ELF-1 (cell line): ENCODE results near the gene SHC1.

ENCODE experiments used
- DNase-seq: peaks from one replicate; pipeline ENCODE4 v3.0.0-alpha.2; 2016; ENCODE audit warnings: low read depth, low spot score

The SHC1 gene, protein sequence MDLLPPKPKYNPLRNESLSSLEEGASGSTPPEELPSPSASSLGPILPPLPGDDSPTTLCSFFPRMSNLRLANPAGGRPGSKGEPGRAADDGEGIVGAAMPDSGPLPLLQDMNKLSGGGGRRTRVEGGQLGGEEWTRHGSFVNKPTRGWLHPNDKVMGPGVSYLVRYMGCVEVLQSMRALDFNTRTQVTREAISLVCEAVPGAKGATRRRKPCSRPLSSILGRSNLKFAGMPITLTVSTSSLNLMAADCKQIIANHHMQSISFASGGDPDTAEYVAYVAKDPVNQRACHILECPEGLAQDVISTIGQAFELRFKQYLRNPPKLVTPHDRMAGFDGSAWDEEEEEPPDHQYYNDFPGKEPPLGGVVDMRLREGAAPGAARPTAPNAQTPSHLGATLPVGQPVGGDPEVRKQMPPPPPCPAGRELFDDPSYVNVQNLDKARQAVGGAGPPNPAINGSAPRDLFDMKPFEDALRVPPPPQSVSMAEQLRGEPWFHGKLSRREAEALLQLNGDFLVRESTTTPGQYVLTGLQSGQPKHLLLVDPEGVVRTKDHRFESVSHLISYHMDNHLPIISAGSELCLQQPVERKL

DNA sequence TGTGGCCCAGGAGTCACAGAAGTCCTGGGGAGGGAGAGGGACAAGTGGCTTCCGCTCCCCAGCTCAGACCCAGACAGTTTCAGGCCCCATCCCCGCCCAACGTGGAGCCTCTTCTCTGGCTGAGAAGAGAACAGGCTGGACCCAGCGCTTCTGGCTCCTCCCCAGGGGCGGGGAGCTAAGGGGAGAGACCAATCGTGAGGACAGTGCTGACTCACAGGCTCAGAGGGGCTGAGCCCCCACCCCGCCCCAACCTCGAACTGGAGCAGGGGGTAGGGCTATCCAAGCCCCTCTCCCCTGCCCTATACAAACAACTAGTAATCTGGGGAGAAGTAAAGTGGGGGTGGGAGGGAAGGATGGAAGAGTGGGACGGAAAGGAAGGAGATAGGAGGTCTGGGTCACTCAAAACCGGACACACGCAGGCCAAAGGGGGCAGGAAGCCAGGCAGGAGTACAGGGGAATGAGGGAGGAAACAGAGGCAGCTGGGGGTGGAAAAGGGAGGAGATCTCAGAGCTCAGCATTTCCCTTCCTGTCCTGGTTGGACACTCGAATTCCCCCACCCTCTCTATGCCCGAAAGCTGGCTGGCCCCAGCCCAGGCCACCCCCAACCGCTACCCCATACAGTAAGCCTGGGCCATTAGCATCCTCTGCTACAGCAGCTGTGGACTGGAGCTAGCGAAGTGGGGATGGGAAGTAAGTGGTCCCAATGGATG, at the start of gene SHC1:
Gene SHC1 (minus strand): TSS at position 117 of the 710 bp plus-strand sequence. CDS start 221 bp downstream, outside the sequence.
- DNase-seq, result peak; percentile 95

DNA sequence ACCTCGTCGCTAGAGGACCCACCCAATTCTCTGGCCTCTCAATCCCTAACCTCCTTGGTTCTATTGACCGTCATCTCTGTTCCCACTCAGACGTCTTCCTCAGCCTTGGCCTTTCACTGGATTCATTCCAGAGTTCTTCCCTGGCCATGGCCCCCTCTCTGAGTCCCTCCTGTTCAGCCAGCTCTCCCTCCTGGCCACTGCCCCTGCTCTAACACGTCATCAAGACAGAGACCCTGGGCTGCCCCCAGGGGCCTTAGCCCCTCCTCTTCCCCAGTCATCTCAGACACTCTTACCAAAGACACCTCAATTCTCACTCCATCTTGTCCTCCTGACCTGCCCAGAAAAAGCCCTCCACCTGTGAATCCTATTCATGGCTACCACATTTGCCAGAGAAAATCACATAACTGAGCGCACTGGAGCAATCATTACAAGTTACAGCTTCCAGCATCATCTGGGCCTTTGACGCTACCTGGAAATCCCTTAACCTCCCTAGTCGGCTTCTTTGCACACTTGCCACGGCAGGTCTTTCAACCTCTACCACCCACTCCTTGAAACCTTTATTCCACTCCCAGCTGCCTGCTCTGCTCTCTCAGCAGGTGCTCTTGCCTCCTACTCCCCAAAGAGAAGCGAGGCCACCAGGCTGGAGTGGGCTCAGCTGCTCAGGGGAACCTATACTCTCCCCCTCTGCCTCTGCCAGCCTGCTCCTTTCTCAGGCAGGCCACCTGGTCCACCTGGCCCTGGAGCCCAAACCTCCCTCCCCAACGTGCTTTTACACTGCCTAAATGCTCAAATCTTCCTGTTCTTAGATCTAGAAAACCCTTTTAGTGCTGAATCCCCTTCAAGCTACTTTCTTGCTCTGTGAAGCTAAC, 49.1 kb upstream of the SHC1 start:
- no peak for DNase-seq

DNA sequence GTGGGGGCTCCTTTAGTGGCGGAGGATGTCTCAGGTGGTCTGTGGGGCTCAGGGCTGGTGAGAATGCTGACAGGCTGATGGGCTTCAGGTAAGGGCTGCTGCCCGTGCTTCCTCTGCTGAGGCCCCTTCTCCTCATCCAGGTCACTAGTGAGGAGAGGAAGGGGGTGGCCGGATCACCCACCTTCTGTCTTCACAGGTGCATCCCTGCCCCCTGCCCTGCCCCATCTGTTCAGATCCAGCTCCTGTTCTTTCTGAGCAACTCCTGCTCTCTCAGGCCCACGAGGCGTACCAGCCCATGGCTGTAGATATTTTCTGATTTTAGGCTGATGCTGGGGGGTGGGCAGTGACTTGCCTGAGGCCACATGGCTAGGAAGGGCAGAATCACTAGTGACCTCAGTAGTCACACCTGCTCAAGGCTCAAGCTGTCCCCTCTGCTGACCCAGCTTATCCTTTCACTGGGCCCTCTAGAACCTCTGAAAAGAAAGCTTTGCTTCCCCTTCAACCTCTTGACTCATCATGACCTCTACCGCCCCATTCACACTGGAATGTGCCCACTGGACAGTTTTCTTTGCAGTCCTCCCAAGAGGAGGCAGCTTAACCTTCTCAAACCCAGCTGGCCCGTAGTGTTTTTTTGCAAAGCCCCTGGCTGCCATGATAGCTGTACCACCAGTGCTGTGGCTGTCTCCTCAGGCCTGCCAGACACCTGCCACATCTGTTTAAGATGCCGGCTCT, 48.2 kb upstream of the SHC1 start:
- no peak for DNase-seq

DNA sequence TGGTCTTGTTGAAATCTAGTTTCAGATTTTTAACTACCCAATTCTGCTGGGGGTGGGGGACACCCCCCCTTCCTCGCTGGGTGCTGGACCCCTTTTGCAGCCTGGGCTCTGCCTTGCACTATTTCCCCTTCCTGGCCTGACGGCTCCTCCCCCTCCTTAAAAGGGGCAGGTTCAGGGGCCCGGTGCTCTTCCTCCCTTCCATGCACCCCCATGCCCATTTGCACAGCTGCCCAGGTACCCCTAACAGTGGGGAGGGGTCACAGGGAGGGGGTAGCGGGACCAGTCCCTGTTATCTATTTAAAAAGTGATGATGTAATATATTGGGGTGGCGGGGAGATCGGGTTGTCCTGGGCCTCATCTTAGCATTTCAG, 47.4 kb upstream of the SHC1 start:
- no peak for DNase-seq

DNA sequence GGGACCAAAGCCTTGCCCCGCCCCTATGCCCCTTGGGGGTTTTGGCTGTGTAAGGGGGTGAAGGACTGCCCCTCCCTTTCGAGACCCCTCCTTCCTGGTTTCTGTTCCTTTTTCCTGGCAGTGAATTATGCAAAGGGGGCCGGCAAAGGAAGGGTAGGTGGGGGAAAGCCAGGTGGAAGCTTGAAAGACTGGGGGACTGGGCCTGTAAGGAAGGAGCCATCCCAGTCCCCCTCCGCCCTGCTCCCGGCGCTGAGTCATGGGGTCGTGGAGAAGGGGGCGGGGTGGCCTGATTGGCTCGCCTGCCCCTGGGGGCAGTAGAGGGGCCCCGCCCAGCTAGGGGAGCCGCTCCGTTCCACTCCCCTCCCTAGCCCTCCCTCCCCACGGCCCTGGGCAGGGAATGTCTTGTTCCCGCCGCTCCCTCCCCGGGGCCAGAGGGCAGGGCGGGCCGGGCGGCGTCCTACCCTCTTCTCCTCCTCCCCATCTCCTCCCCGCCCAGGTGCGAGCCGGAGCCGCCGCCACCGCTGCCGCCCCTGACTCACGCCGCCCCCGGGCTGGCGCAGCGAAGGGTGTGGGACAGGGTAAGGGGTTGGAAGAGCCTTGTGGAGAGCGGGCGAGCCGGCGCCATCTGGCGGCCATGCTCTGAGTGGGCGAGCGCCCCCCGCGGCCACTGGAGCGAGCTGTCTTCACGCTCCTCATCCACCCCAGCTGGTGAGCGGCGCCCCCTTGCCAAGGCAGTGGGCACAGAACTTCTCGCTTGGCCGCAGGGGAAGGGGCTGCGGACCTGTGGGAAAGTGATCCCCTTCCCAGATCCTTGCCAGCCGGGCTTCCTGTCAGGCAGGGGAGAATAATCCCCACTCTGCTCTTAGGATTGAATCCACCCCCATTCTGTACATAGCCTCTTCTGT, 46.7 kb upstream of the SHC1 start:
- peak; percentile 99 for DNase-seq

DNA sequence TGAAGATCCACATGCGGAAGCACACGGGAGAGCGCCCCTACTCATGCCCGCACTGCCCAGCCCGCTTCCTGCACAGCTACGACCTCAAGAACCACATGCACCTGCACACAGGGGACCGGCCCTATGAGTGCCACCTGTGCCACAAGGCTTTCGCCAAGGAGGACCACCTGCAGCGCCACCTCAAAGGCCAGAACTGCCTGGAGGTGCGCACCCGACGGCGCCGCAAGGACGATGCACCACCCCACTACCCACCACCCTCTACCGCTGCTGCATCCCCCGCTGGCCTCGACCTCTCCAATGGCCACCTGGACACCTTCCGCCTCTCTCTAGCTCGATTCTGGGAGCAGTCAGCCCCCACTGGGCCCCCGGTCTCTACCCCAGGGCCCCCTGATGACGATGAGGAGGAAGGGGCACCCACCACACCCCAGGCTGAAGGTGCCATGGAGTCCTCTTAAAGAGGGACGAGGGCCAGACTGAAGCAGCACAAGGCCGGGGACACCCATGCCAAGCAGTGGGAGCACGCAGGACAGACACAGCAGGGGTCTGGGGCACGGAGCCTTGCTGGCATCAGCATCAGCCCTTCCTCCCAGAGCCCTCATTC, 45.8 kb upstream of the SHC1 start:
- no peak for DNase-seq

DNA sequence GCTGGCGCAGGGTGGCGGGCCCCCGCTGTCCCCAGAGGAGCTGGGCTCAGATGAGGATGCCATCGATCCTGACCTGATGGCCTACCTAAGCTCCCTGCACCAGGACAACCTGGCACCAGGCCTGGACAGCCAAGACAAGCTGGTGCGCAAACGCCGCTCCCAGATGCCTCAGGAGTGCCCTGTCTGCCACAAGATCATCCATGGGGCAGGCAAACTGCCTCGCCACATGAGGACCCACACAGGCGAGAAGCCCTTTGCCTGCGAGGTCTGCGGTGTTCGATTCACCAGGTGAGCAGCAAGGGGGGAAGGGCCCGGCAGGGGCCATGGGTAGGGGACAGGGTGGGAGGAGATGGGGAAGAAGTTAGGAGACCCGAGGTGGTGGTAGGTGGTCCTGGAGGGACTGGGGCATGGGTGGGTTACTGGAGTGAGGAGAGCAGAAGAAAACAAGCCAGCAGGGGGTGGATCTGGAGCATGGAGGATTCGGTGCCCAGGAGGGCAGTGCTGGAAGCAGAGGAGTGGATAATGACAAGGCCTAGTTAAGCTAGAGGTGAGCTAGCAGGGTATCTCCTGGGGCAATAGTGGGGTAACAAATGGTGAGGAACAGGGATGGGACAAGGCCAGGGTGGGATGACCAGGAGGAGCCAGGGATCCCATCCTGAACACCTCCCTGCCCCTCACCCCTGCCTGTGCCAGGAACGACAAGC, 45.1 kb upstream of the SHC1 start:
- DNase-seq, result no peak

DNA sequence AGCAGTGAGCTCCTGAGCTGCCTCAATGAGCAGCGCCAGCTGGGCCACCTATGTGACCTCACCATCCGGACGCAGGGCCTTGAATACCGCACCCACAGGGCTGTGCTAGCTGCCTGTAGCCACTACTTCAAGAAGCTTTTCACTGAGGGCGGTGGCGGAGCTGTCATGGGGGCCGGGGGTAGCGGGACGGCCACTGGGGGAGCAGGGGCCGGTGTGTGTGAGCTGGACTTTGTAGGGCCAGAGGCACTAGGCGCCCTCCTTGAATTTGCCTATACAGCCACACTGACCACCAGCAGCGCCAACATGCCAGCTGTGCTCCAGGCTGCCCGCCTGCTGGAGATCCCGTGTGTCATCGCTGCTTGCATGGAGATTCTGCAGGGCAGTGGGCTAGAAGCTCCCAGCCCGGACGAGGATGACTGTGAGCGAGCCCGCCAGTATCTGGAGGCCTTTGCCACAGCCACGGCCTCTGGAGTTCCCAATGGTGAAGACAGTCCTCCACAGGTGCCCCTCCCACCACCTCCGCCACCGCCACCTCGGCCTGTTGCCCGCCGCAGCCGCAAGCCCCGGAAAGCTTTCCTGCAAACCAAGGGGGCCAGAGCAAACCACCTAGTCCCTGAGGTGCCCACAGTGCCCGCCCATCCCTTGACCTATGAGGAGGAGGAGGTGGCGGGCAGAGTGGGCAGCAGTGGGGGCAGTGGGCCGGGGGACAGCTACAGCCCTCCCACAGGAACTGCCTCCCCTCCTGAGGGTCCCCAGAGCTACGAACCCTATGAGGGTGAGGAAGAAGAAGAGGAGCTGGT, 44.4 kb upstream of the SHC1 start:
- DNase-seq, result no peak

DNA sequence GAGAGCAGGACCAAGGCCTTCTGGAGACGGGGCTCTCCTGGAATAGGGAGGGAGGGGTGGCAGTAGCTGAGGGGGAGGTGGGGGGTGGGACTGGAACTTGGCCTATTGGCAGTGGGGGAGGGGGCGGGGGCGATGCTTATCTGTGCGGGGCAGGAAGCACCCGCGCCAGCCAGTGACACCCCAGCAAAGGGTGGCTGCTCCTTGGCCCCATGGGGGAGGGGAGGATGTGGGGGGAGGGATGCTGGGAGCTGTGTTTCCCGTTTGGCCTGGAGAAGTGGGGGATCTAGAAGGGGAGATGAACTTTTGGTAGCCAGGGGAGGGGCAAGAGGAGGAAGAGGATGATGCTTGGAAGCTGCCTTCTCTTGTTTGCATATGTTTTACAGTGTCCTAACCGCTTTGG, 43.1 kb upstream of the SHC1 start:
- DNase-seq, result no peak

DNA sequence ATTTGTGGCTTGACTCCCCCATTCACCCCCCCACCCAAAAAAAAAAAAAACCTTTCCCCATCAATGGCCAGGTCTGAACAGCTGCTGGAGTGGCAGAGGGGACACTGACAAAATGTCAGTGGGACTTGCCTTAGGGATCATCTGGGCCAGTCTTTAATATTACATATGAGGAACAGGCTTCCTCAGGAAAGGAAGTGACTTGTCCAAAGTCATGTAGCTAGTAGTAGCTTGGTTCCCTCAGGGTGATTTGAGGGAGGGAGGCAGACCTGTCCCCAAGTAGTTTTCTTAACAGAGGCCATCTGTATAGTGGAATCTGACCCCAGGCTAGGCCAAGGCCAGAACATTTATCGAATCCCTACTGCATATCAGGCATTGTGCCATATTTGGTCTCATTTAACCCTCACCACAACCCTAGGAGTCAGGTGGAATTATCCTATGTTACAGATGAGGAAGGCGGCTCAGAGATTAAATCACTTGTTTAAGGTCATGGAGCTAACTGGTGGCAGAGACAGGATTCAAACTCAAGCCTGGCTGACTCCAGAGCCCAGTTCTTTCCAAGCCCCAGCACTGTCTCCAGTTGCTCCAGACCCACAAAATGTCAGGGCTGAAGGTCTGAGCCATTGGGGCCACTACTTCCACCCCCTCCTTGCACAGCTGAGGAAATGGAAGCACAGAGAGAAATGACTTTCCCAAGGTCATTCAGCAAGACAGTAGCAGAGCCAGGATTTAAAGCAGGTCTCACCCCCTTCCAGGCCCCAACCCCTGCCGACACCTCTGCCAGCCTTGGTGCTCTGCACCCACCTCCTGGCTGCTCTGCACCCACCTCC, 42.4 kb upstream of the SHC1 start:
- DNase-seq, result no peak

DNA sequence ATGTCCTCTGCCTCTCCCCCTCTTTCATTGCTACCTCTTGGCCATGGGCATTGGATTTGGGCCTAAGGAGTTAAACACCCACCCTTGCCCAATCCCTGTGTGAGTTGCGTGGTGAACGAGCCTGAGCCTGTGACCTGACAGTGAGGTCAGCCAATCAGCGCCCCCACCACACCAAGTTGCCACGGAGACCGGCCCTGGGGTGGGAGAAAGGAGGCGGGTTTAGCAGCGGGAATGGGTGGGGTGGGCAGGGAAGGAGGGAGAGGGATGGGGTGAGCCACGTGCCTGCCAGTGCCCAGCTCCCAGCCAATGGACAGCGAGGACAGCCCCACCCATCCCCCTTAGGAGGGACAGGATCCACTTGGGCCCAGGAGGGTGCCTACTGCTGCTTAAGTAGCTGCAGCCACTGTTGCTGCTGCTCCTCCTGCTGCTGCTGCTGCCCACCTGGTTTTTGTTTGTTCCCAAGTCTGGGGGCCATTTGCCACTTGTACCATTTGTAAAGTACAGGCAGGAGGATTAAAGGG, 41.5 kb upstream of the SHC1 start:
- DNase-seq, result peak; percentile 73

DNA sequence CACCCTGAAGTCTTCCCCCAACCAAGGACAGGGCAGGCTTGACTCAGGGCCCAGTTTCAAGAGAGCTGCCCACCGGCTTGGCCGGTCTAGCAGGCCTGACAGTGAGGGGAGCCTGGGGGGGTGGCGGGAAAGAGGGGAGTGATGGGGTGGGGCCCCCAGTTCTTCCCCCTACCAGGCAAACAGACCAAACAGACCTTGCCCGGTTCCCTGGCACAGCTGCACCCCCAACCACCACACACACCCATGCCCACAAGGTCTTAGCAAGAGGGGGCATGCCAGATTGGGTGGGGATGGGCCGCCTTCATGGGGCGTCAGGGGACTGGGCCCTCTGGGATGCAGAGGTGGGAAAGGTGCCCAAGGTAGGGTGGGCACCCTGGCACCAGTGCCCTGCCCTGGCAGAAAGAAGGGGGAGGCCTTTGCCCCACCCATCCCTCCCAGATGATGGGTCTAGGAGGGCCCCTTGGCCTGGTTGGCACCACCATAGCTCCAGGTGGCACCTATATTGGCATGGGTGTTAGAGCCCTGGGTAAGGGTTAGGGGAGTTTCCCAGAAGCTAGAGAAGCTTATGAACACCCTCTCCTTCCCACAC, 41.0 kb upstream of the SHC1 start:
- no peak for DNase-seq

DNA sequence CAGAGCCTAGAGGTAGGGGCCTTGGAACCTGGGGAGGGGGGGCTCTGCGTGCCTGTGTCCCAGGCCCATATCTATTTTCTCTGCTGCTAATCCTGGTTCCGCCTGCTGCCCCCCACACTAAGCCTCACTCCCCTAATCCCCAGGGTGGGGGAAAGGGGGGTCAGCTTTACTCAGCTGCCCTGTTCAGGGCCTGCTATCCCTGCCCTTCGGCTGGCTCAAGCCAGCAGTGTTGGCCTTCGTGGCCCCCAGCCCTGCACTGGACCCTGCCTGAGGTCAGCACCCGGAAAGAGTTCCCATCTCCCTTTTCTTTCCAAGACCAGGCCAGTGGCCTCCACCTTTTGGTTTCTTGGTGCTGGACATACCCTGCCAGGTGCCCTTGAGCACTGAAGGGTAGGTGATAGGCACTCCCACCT, 40.5 kb upstream of the SHC1 start:
- DNase-seq, result no peak

DNA sequence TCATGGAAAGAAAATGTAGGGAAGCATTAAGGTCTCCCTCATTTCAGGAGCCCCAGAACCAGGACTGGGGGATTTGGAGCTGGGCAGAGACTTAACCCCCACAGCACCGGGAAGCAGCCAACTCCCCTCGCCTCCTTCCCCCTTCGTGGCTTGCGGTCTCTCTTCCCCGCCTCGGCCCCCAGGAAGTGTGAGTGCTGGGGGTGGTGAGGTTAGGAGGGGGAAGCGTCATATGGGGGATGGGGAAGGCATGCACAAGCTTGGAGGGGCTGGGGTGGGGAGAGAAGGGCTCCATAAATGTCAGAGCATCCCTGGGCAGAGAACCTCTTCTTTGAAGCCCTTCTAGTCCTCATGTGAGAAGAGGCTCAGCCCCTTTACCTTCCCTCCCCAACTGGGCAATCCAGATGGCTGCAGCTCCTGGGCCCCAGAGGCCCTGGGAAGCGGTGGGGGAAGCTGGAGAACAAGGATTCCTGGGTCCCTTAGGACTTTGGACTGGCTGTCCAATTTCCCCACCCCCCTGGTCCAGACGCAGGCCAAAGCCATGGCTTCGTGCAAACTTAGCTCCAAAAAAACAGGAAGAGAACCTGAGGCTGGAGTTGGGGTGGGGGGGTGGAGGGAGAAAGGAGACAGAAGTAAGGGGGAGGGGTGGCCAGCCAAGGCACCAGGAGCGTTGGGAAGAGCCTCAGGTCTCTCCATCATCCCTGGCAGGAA, 39.8 kb upstream of the SHC1 start:
- DNase-seq, result no peak

DNA sequence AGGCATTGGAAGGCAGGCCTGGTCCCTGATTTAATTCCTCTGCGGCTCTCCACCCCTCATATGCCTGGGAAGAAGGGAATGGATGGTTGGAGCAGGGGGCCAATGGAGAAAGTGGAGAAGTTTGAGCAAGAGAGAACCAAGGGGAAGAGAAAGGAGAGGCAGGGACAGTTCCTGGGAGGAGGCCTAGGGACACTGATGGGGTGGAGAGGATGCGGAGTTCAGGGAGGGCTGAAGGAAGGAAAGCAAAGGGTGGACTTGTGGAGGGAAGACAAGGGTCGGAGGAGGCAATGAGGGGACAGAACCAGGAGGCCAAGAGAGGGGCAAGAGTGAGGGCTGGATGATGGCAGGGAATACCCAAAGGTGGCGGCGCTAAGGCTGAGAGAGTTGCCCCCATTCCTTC, 39.2 kb upstream of the SHC1 start:
- no peak for DNase-seq

DNA sequence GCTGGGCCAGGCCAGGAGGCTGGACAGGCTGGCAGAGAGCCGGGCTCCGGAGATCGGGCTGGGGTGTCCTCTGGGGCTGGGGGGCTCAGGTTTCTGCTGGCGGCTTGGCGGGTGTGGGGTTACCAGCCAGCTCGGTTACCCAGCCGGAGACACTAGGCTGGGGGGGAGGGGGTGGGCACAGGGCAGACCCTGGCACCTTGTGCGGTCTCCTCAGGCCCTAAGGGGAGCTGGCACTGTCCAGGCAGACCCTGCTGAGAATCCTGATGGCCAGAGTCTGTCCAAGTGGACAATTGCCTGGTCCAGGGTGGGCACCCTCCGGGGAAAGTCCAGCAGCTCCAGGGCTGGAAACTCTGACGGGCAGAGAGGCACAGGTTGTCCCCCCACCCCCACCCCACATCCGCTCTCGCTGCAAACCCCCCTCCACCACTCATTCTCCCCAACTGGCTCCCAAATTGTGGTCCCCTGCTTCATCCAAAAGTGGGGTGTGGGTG, 38.7 kb upstream of the SHC1 start:
- DNase-seq, result no peak
